Measurements from ENCODE around the gene DCTN4. TPM values are rescaled to one million over a fixed set of nuclear protein-coding genes. Genes with fewer than 3 reads are reported as not detected.

Gene DCTN4
- total RNA-seq, 4 donors from 2014 or later, result 23.2 to 55.3 (median 42.4) TPM

DNA sequence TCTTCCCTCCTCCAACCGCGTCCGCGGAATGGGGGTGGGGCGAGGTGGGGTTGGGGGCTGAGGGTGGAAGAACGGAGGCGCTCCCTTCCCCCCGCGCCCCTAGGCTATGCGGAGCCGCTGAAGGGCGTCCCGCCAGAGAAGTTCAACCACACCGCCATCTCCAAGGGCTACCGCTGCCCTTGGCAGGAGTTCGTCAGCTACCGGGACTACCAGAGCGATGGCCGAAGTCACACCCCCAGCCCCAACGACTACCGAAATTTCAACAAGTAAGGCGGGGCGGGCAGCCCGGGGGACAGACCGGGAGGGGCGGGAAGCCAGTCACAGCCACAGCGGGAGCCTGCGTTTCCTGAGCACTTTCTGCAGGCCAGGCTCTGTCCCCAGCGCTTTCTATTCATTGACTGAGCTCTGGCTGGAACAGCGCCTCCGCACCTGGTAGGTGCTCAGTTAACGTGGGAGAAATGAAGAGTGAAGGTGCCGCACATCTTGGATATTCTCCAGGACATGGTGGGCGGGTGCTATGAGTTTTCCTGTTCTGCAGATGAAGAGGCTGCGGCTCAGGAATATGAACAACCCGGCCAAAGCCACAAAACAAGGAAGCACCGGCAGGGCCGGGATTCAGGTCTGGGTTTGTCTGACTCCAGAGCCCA lies 86.5 kb downstream of the DCTN4 start:
- Histone ChIP-seq H3K9me3 (no peaks in the 10 kb centered on the region), H3K4me3 (peak overlapping the region; percentile 27 to 48 (median 33)), H3K4me1 (peaks cover 6 to 20% (median 15%) of the 10 kb centered on the region in 4 donors), H3K27me3 (peaks cover 30% of the 10 kb centered on the region), H3K36me3 (no peaks in the 10 kb centered on the region), H3K27ac (peak overlapping the region in 1 of 4 donors; percentile 4)
- in situ Hi-C loops (cut with MboI; ENCODE audit: low pct_ligation_motif_present in 1 of 4, low pct_unique_long_range_greater_than_20kb in 1 of 4, low sequenced_read_pairs in 3 of 4) (loop anchor here (25.0 kb wide), 2 partner anchors 110 to 210 kb away; no protein-coding TSS in a partner anchor), intact Hi-C loops (cut with DNase I; ENCODE audit: low total_unique reads) (loop anchor here (5.0 kb wide), 1 partner anchor 95 kb away; no protein-coding TSS in a partner anchor)
- DNase-seq, result no peak
- WGBS, 2 donors (ENCODE audit: low coverage in 1 of 2), result 0 to 3% methylated on average over 1 to 38 of the region's 38 CpGs
- TF ChIP-seq POLR2A (IDR thresholded peaks at IDR 0.05) (no peak), EP300 (IDR thresholded peaks at IDR 0.05; ENCODE audit: low read depth) (no peak), POLR2AphosphoS5 (IDR thresholded peaks at IDR 0.05) (no peak)
- TF ChIP-seq, protein P1, sequence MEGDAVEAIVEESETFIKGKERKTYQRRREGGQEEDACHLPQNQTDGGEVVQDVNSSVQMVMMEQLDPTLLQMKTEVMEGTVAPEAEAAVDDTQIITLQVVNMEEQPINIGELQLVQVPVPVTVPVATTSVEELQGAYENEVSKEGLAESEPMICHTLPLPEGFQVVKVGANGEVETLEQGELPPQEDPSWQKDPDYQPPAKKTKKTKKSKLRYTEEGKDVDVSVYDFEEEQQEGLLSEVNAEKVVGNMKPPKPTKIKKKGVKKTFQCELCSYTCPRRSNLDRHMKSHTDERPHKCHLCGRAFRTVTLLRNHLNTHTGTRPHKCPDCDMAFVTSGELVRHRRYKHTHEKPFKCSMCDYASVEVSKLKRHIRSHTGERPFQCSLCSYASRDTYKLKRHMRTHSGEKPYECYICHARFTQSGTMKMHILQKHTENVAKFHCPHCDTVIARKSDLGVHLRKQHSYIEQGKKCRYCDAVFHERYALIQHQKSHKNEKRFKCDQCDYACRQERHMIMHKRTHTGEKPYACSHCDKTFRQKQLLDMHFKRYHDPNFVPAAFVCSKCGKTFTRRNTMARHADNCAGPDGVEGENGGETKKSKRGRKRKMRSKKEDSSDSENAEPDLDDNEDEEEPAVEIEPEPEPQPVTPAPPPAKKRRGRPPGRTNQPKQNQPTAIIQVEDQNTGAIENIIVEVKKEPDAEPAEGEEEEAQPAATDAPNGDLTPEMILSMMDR (IDR thresholded peaks at IDR 0.05), result no peak

- in situ Hi-C loops (cut with MboI; ENCODE audit: low pct_ligation_motif_present in 1 of 4, low pct_unique_long_range_greater_than_20kb in 1 of 4, low sequenced_read_pairs in 3 of 4), result loop anchor here (25.0 kb wide), 2 partner anchors 109 to 209 kb away; no protein-coding TSS in a partner anchor
- Histone ChIP-seq H3K9me3 (no peaks in the 10 kb centered on the region), H3K4me3 (peak overlapping the region; percentile 27 to 48 (median 33)), H3K27ac (peak overlapping the region in 1 of 4 donors; percentile 4), H3K27me3 (peaks cover 36% of the 10 kb centered on the region), H3K36me3 (no peaks in the 10 kb centered on the region), H3K4me1 (peaks cover 6 to 20% (median 15%) of the 10 kb centered on the region in 4 donors)
- DNase-seq, result no peak
- intact Hi-C loops (cut with DNase I; ENCODE audit: low total_unique reads), result loop anchor here (5.0 kb wide), 1 partner anchor 94 kb away; no protein-coding TSS in a partner anchor
- 12% methylated on average over 42 of the region's 51 CpGs; no CpG with 5 or more reads in 1 of the 2 donors for WGBS, 2 donors (ENCODE audit: low coverage in 1 of 2)
- no peak for TF ChIP-seq POLR2A (IDR thresholded peaks at IDR 0.05)
- TF ChIP-seq, protein P1 (IDR thresholded peaks at IDR 0.05), result no peak
- TF ChIP-seq POLR2AphosphoS5 (IDR thresholded peaks at IDR 0.05), result no peak
- TF ChIP-seq EP300 (IDR thresholded peaks at IDR 0.05; ENCODE audit: low read depth), result no peak
Measured at GRCh38 chr5:150671509-150672236, 87.1 kb downstream of the DCTN4 start.

DNA sequence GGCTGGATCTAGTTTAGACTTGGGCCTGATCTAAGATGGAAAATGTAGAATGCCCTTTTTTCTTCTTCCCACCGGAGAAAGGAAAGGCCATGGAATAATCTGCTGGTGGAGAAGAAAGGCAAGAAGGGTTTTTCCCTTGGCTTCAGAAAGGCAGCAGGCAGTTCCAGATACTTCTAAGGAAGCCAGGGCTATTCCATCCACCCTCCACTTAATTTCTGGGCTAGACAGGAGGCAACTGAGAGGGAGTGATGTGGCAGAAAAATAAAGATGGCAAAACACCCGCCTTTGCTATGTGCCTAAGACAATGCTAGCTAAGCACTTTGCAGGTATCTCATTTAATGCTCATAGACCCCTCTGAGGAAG lies 87.9 kb downstream of the DCTN4 start:
- H3K36me3 ChIP-seq, result no peaks in the 10 kb centered on the region
- in situ Hi-C loops (cut with MboI; ENCODE audit: low pct_ligation_motif_present in 1 of 4, low pct_unique_long_range_greater_than_20kb in 1 of 4, low sequenced_read_pairs in 3 of 4), result loop anchor here (25.0 kb wide), 2 partner anchors 109 to 209 kb away; no protein-coding TSS in a partner anchor
- TF ChIP-seq, protein P1 (IDR thresholded peaks at IDR 0.05), result no peak
- TF ChIP-seq POLR2A (IDR thresholded peaks at IDR 0.05) (no peak), EP300 (IDR thresholded peaks at IDR 0.05; ENCODE audit: low read depth) (no peak), POLR2AphosphoS5 (IDR thresholded peaks at IDR 0.05) (no peak)
- no peaks in the 10 kb centered on the region for H3K9me3 ChIP-seq
- H3K27me3 ChIP-seq, result peaks cover 36% of the 10 kb centered on the region
- no peak for DNase-seq
- intact Hi-C loops (cut with DNase I; ENCODE audit: low total_unique reads), result loop anchor here (5.0 kb wide), 1 partner anchor 94 kb away; no protein-coding TSS in a partner anchor
- peaks cover 6 to 20% (median 15%) of the 10 kb centered on the region in 4 donors for H3K4me1 ChIP-seq
- 52 to 60% methylated on average over 1 to 2 of the region's 2 CpGs for WGBS, 2 donors (ENCODE audit: low coverage in 1 of 2)
- H3K27ac ChIP-seq, result no peak overlapping the region
- no peak overlapping the region for H3K4me3 ChIP-seq

Data from transverse colon (tissue), 4 donors.